Neural crest cell (in vitro differentiated cells): ENCODE results near the gene PPP2R2C. TPM values are rescaled to one million over a fixed set of nuclear protein-coding genes. Genes with fewer than 3 reads are reported as not detected.
A peak's percentile ranks its signal among the peaks of the same experiment; 100 is the strongest.

Experiments used
- DNase-seq: peaks from one replicate; pipeline ENCODE4 v3.0.0; 2021; ENCODE audit warnings: low read depth, mixed read lengths, low spot score
- H3K27ac Mint-ChIP-seq: one replicate; pipeline ENCODE4 v1.8.0; 2021; ENCODE audit warnings: mild to moderate bottlenecking, mixed read lengths; ENCODE audit not compliant: unreplicated experiment
- H3K27me3 Mint-ChIP-seq: 2 replicates; pipeline ENCODE4 v1.8.0; 2021; ENCODE audit warnings: low read depth, mild to moderate bottlenecking, mixed read lengths
- H3K36me3 Mint-ChIP-seq: 2 replicates; pipeline ENCODE4 v1.8.0; 2021; ENCODE audit warnings: low read depth, mild to moderate bottlenecking, mixed read lengths
- H3K4me1 Mint-ChIP-seq: 2 replicates; pipeline ENCODE4 v1.8.0; 2021; ENCODE audit warnings: mixed read lengths
- H3K4me3 Mint-ChIP-seq: one replicate; pipeline ENCODE4 v1.8.0; 2021; ENCODE audit warnings: mild to moderate bottlenecking, mixed read lengths
- H3K9me3 Mint-ChIP-seq: 2 replicates; pipeline ENCODE4 v1.8.0; 2021; ENCODE audit warnings: mixed read lengths
- CTCF ChIP-seq: fragments of 200-600 bp; sonication (generic); conservative IDR thresholded peaks from 2 replicates; pipeline ENCODE4 v1.5.0; 2021; ENCODE audit warnings: antibody characterized with exemption, mild to moderate bottlenecking
- total RNA-seq: library from RNA; stranded (reverse); gene quantifications from 2 replicates; pipeline ENCODE4 v1.2.1, GENCODE V29; 2021

PPP2R2C gene
- total RNA-seq, 1 donor from 2014 or later: 0.35 TPM

GRCh38 chr4:6375620-6376295, 96.7 kb downstream of the PPP2R2C start:
- no peak overlapping the region for H3K4me3 Mint-ChIP-seq
- peaks cover 2% of the 10 kb centered on the region for H3K27me3 Mint-ChIP-seq
- no peak for DNase-seq
- no peaks in the 10 kb centered on the region for H3K4me1 Mint-ChIP-seq
- no peaks in the 10 kb centered on the region for H3K9me3 Mint-ChIP-seq
- no peak overlapping the region for H3K27ac Mint-ChIP-seq
- H3K36me3 Mint-ChIP-seq: no peaks in the 10 kb centered on the region
- TF ChIP-seq CTCF: no peak

GRCh38 chr4:6374575-6374974, 97.8 kb downstream of the PPP2R2C start:
- H3K4me3 Mint-ChIP-seq: no peak overlapping the region
- TF ChIP-seq CTCF: no peak
- no peaks in the 10 kb centered on the region for H3K4me1 Mint-ChIP-seq
- H3K9me3 Mint-ChIP-seq: no peaks in the 10 kb centered on the region
- no peaks in the 10 kb centered on the region for H3K36me3 Mint-ChIP-seq
- no peak for DNase-seq
- no peaks in the 10 kb centered on the region for H3K27me3 Mint-ChIP-seq
- peak overlapping the region; percentile 43 for H3K27ac Mint-ChIP-seq

- H3K4me3 Mint-ChIP-seq: no peak overlapping the region
- no peaks in the 10 kb centered on the region for H3K9me3 Mint-ChIP-seq
- no peak for TF ChIP-seq CTCF
- no peak for DNase-seq
- H3K27ac Mint-ChIP-seq: no peak overlapping the region
- no peaks in the 10 kb centered on the region for H3K4me1 Mint-ChIP-seq
- H3K36me3 Mint-ChIP-seq: no peaks in the 10 kb centered on the region
- peaks cover 4% of the 10 kb centered on the region for H3K27me3 Mint-ChIP-seq
These were observed 98.6 kb downstream of the PPP2R2C start for GRCh38 chr4:6373541-6374410.

- no peak overlapping the region for H3K27ac Mint-ChIP-seq
- H3K27me3 Mint-ChIP-seq: peaks cover 13% of the 10 kb centered on the region
- TF ChIP-seq CTCF: no peak
- DNase-seq: no peak
- no peaks in the 10 kb centered on the region for H3K4me1 Mint-ChIP-seq
- no peaks in the 10 kb centered on the region for H3K9me3 Mint-ChIP-seq
- no peaks in the 10 kb centered on the region for H3K36me3 Mint-ChIP-seq
- H3K4me3 Mint-ChIP-seq: no peak overlapping the region
These were observed 99.5 kb downstream of the PPP2R2C start for GRCh38 chr4:6372649-6373525.

- no peak overlapping the region for H3K4me3 Mint-ChIP-seq
These were observed 100.6 kb downstream of the PPP2R2C start for GRCh38 chr4:6371812-6372211.

More at GRCh38 chr4:6371812-6372211, 100.6 kb downstream of the PPP2R2C start:
- Mint-ChIP-seq H3K36me3 (no peaks in the 10 kb centered on the region), H3K27me3 (peaks cover 21% of the 10 kb centered on the region), H3K9me3 (no peaks in the 10 kb centered on the region), H3K27ac (no peak overlapping the region), H3K4me1 (no peaks in the 10 kb centered on the region)
- no peak for TF ChIP-seq CTCF
- DNase-seq: no peak
